ENCODE results near the gene BORCS5.

Gene BORCS5

DNA sequence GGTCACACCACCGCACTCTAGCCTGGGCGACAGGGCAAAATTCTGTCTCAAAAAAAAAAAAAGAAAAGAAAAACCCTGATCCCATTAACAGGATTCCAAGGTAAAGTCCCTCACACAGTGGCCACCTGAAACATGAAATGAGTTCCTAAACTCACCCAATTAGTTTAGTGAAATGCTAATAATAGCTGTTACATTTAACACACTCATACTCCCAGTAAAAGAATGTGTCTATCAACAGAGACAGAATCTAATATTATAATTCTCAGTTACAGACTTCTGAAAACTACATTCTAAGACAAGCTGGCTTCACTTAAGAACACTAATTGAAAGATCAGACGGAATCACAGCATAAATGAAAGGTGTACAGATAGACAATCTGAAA, 161.6 kb downstream of the BORCS5 start:
- DNase-seq (ENCODE audit: low read depth), result no peak

DNA sequence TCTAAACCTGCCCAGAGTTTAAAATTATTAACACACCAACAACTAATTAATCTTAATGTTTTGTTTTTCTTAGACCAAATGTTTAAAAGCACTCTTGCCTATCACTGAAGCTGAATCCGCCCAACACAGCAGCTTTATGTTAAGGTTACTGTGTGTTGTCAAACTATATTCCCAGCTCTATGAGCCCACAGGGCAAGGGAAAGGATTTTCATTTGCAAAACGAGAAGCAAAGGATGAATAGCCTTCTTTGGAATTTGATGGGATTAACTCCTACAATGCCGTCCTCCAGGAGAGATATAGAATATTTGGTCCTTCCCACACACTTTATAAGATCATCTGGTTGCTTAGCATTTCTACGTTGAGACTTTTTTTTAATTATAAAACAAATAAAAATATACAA, 162.0 kb downstream of the BORCS5 start:
- no peak for DNase-seq (ENCODE audit: low read depth)
